Neural progenitor cell (in vitro differentiated cells): ENCODE data around the gene PRPF38A.

Experiments
- CTCF ChIP-seq: fragments of 200-600 bp; sonication (generic); IDR thresholded peaks from 2 replicates; pipeline ENCODE4 v1.5.1; 2017; ENCODE audit warnings: antibody characterized with exemption, mild to moderate bottlenecking
- EZH2 ChIP-seq: fragments of 200-600 bp; sonication (generic); IDR thresholded peaks from 2 replicates; pipeline ENCODE4 v1.6.1; 2017; ENCODE audit warnings: antibody characterized with exemption, mild to moderate bottlenecking, moderate library complexity
- EZH2phosphoT487 ChIP-seq: fragments of 200-600 bp; sonication (generic); IDR thresholded peaks from 2 replicates; pipeline ENCODE4 v1.6.1; 2017; ENCODE audit warnings: antibody characterized with exemption

GRCh38 chr1:52461821-52462220 is 57.4 kb downstream of the PRPF38A start:
- TF ChIP-seq CTCF (no peak), EZH2 (no peak), EZH2phosphoT487 (no peak)
